ENCODE measurements around the gene IGFL2. TPM values are rescaled to one million over a fixed set of nuclear protein-coding genes. Genes with fewer than 3 reads are reported as not detected.
A peak's percentile ranks its signal among the peaks of the same experiment; 100 is the strongest.

The IGFL2 gene
- total RNA-seq, 1 donor from 2014 or later = 9.8 TPM

GRCh38 chr19:46134527-46134926 is 13.5 kb upstream of the IGFL2 start:
- no peaks in the 10 kb centered on the region for H3K27me3 Mint-ChIP-seq (ENCODE audit: low read depth, unreplicated experiment)
- Histone ChIP-seq H3K4me1 (ENCODE audit: insufficient read depth, low read length) (peaks cover 25% of the 10 kb centered on the region), H3K27ac (ENCODE audit: low read depth, low read length) (peak overlapping the region; percentile 95), H2AFZ (ENCODE audit: low read depth, low read length) (no peak overlapping the region), H3K4me2 (ENCODE audit: low read length) (no peak overlapping the region), H3K9me3 (ENCODE audit: insufficient read depth, low read depth, low read length) (peaks cover 3% of the 10 kb centered on the region), H3K9ac (ENCODE audit: low read length) (no peak overlapping the region), H3K36me3 (ENCODE audit: insufficient read depth, low read length) (no peaks in the 10 kb centered on the region), H3K4me3 (ENCODE audit: insufficient read depth, low read depth, low read length) (no peak overlapping the region), H4K20me1 (ENCODE audit: insufficient read depth, low read length) (no peaks in the 10 kb centered on the region), H3K79me2 (ENCODE audit: insufficient read depth, low read length) (no peaks in the 10 kb centered on the region), H3K27me3 (ENCODE audit: insufficient read depth, low read length) (no peaks in the 10 kb centered on the region)
- peaks cover 27% of the 10 kb centered on the region for H3K4me1 Mint-ChIP-seq (ENCODE audit: low read depth, unreplicated experiment)
- DNase-seq (ENCODE audit: low read depth) = peak; percentile 59
- peaks cover 6% of the 10 kb centered on the region for H3K36me3 Mint-ChIP-seq (ENCODE audit: low read depth, unreplicated experiment)
- no peak overlapping the region for H3K4me3 Mint-ChIP-seq (ENCODE audit: unreplicated experiment)
- TF ChIP-seq EZH2 (IDR thresholded peaks at IDR 0.05; ENCODE audit: insufficient read depth, low read length) (no peak), CTCF (IDR thresholded peaks at IDR 0.05; ENCODE audit: insufficient read depth, low read depth, low read length) (no peak)
- H3K9me3 Mint-ChIP-seq (ENCODE audit: unreplicated experiment) = peaks cover 3% of the 10 kb centered on the region
- peak overlapping the region; percentile 85 for H3K27ac Mint-ChIP-seq (ENCODE audit: unreplicated experiment)
- FAIRE-seq = peak; percentile 5

DNA sequence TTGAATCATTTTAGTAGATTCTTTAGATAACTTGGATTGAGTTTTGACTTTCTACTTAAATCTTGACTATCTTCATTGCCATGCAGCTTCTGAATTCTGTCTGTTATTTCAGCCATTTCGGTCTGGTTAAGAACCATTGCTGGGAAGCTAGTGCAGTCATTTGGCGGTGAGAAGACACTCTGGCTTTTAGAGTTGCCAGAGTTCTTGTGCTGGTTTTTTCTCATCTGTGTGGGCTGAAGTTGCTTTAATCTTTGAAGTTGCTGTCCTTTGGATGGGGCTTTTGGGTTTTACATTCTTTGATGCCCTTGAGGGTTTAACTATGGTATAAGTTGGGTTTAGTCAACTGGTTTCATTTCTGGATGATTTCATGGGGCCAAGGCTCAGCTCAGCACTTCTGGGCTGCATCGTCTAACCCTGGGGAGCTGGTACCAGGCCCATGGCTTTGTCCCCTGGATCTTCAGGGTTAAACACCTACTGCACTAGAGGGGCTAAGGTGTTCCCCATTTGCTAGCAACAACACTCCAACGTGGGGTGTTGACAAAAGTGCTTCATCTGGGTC is 10.0 kb upstream of the IGFL2 start:
- no peaks in the 10 kb centered on the region for H3K27me3 Mint-ChIP-seq (ENCODE audit: low read depth, unreplicated experiment)
- Histone ChIP-seq H3K9me3 (ENCODE audit: insufficient read depth, low read depth, low read length) (peaks cover 3% of the 10 kb centered on the region), H2AFZ (ENCODE audit: low read depth, low read length) (no peak overlapping the region), H3K4me2 (ENCODE audit: low read length) (no peak overlapping the region), H3K4me1 (ENCODE audit: insufficient read depth, low read length) (peaks cover 15% of the 10 kb centered on the region), H3K4me3 (ENCODE audit: insufficient read depth, low read depth, low read length) (no peak overlapping the region), H3K36me3 (ENCODE audit: insufficient read depth, low read length) (no peaks in the 10 kb centered on the region), H4K20me1 (ENCODE audit: insufficient read depth, low read length) (no peaks in the 10 kb centered on the region), H3K9ac (ENCODE audit: low read length) (no peak overlapping the region), H3K27me3 (ENCODE audit: insufficient read depth, low read length) (no peaks in the 10 kb centered on the region), H3K27ac (ENCODE audit: low read depth, low read length) (no peak overlapping the region), H3K79me2 (ENCODE audit: insufficient read depth, low read length) (no peaks in the 10 kb centered on the region)
- no peak for FAIRE-seq
- no peak for DNase-seq (ENCODE audit: low read depth)
- H3K27ac Mint-ChIP-seq (ENCODE audit: unreplicated experiment) = peak overlapping the region; percentile 66
- peaks cover 3% of the 10 kb centered on the region for H3K9me3 Mint-ChIP-seq (ENCODE audit: unreplicated experiment)
- TF ChIP-seq EZH2 (IDR thresholded peaks at IDR 0.05; ENCODE audit: insufficient read depth, low read length) (no peak), CTCF (IDR thresholded peaks at IDR 0.05; ENCODE audit: insufficient read depth, low read depth, low read length) (no peak)
- H3K4me1 Mint-ChIP-seq (ENCODE audit: low read depth, unreplicated experiment) = peaks cover 38% of the 10 kb centered on the region
- peaks cover 9% of the 10 kb centered on the region for H3K36me3 Mint-ChIP-seq (ENCODE audit: low read depth, unreplicated experiment)
- H3K4me3 Mint-ChIP-seq (ENCODE audit: unreplicated experiment) = no peak overlapping the region

DNA sequence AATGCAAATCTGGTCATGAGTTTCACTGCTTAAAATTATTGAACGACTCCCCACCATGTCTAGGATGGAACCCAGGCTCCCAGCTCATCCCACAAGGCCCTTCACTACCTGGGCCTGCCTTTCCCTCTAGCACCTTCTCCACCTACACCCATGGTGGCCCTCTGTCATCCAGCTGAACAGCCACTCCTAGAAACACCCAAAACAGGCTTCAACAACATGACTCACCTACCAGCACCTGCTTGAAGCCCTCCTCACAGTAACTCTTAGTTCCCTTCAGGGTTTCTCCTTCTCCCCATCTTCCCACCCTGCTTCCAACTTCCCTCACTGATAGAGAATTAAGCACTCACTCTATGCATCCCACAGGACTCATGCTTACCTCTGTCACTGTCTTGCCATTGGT is 6.6 kb upstream of the IGFL2 start:
- FAIRE-seq (no peak), DNase-seq (ENCODE audit: low read depth) (no peak)
- no peaks in the 10 kb centered on the region for H3K4me1 ChIP-seq (ENCODE audit: insufficient read depth, low read length)
- peaks cover 3% of the 10 kb centered on the region for H3K9me3 ChIP-seq (ENCODE audit: insufficient read depth, low read depth, low read length)
- no peaks in the 10 kb centered on the region for H4K20me1 ChIP-seq (ENCODE audit: insufficient read depth, low read length)
- no peaks in the 10 kb centered on the region for H3K36me3 ChIP-seq (ENCODE audit: insufficient read depth, low read length)
- no peak for TF ChIP-seq EZH2 (IDR thresholded peaks at IDR 0.05; ENCODE audit: insufficient read depth, low read length)
- no peak for TF ChIP-seq CTCF (IDR thresholded peaks at IDR 0.05; ENCODE audit: insufficient read depth, low read depth, low read length)
- H3K4me2 ChIP-seq (ENCODE audit: low read length) = no peak overlapping the region
- Mint-ChIP-seq H3K4me1 (ENCODE audit: low read depth, unreplicated experiment) (peaks cover 17% of the 10 kb centered on the region), H3K4me3 (ENCODE audit: unreplicated experiment) (no peak overlapping the region), H3K27ac (ENCODE audit: unreplicated experiment) (no peak overlapping the region), H3K36me3 (ENCODE audit: low read depth, unreplicated experiment) (peaks cover 6% of the 10 kb centered on the region), H3K27me3 (ENCODE audit: low read depth, unreplicated experiment) (no peaks in the 10 kb centered on the region), H3K9me3 (ENCODE audit: unreplicated experiment) (peaks cover 3% of the 10 kb centered on the region)
- H3K9ac ChIP-seq (ENCODE audit: low read length) = no peak overlapping the region
- no peak overlapping the region for H2AFZ ChIP-seq (ENCODE audit: low read depth, low read length)
- no peak overlapping the region for H3K4me3 ChIP-seq (ENCODE audit: insufficient read depth, low read depth, low read length)
- H3K27ac ChIP-seq (ENCODE audit: low read depth, low read length) = no peak overlapping the region
- no peaks in the 10 kb centered on the region for H3K27me3 ChIP-seq (ENCODE audit: insufficient read depth, low read length)
- H3K79me2 ChIP-seq (ENCODE audit: insufficient read depth, low read length) = no peaks in the 10 kb centered on the region

Measured in astrocyte (in vitro differentiated cells and primary cell).